Fibroblast of skin of scalp (primary cell): ENCODE measurements around the gene DIPK1A.

Source experiments
- DNase-seq: peaks from one replicate; pipeline ENCODE4 v3.0.0-alpha.2; 2013

DIPK1A gene

GRCh38 chr1:92874987-92875386 lies 86.3 kb downstream of the DIPK1A start:
- no peak for DNase-seq

GRCh38 chr1:92872719-92873118 lies 88.5 kb downstream of the DIPK1A start:
- DNase-seq: no peak

- DNase-seq: no peak
These were observed 90.7 kb downstream of the DIPK1A start for GRCh38 chr1:92870591-92870990.

DNA sequence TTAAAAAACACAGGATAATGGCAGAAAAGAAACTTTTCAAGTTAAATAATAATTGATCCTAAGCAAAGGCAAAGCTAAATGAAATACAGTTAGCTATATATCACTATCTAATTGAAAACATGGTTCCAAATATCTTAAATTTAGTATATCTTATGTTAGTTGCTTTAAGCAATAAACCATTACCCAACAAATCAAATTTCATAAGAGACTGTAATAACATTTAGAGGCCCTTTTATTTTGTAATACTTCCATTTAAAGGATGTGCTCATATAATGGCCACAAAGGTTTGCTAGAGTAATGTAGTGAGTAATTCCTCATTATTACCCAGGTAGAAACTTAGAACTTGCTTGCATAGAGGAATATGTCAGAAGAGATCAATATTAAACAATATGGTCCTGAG lies 97.1 kb downstream of the DIPK1A start:
- DNase-seq: no peak

DNA sequence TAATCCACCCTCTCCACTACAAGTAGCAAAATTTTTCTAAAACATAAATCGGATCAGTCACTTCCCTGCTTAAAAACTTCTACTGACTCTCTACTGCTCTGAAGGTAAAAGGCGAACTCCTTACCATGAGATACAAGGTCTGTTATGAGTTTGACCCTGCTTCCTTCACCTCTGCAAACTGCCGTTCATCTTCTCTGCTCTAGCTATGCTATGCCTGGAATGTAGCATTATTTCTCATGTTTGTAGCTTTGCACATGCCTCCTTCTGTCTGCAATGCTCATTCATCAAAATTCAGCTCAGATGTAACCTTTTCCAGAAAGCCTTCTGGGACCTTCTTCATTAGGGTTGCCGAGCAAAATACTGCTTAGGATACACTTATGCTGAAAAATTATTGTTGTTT lies 98.7 kb downstream of the DIPK1A start:
- peak; percentile 23 for DNase-seq

DNA sequence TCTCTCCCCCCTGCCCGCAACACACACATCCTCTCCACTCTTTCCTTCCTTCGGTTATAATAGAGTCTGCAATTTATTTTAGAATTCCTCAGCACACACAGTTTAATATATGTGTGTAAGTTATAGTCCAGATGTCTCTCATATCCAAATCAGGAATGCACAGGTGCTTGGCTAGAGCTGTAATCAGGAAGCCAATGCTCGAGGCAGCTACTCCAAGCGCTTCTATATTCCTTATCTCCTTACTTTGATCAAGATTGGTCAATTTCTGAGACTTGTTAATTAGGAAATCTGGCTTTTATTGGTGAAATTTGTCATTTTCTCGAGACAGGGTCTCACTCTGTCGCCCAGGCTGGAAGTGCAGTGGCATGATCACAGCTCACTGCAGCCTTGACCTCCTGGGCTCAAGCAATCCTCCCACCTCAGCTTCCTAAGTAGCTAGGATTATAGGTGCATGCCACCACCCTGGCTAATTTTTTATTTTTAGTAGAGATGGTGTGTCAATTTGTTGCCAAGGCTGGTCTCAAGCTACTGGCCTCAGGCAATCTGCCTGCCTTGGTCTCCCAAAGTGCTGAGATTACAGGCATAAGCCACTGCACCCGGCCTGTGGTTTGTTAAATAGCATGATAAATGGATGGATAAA lies 101.7 kb downstream of the DIPK1A start:
- DNase-seq: no peak

GRCh38 chr1:92858564-92859399 lies 102.5 kb downstream of the DIPK1A start:
- DNase-seq: peak; percentile 84

GRCh38 chr1:92857817-92858216 lies 103.4 kb downstream of the DIPK1A start:
- no peak for DNase-seq

- no peak for DNase-seq
These were observed 106.0 kb downstream of the DIPK1A start for GRCh38 chr1:92855236-92855635.

- no peak for DNase-seq
These were observed 107.0 kb downstream of the DIPK1A start for GRCh38 chr1:92854101-92854785.

DNA sequence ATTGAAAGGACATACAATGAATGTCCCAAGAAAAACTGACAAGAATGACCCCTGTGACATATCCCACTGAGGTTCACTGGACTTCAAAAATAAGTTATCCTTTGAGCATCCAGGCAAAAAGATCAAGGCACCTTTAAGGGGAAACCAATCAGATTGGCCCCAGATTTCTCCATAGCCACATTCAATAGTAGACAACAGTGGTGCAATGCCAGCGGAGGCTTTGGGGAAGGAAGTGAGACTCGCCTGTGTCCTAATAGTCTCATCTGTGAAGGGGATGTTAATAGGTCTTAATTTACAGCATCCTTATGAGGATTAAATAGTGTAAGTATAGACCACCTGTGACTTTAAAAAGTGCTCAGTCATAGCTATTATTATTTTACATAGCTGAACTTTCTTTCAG lies 108.0 kb downstream of the DIPK1A start:
- DNase-seq: no peak

GRCh38 chr1:92851729-92852128 lies 109.5 kb downstream of the DIPK1A start:
- DNase-seq: no peak

- DNase-seq: no peak
These were observed 111.2 kb downstream of the DIPK1A start for GRCh38 chr1:92850019-92850418.

DNA sequence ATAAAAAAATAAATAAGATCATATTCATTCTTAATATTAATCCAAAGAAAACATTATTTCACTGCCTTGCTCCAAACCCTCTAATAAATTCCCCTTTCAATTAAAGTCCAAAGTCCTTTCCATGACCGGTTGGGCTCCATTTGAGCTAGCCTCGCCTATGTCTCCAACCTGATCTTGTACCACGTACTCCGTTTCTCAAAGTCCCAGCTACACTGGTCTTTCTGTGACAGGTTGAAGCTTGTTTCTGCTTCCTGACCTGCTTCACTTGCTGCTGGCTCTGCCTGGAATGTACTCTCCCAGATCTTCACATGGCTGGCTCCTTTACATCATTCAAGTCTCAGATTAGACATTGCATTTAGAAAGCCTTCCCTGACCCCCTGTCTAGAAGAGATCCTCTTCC lies 113.1 kb downstream of the DIPK1A start:
- DNase-seq: no peak

GRCh38 chr1:92845908-92846307 lies 115.4 kb downstream of the DIPK1A start:
- no peak for DNase-seq

GRCh38 chr1:92844439-92844838 lies 116.8 kb downstream of the DIPK1A start:
- no peak for DNase-seq

DNA sequence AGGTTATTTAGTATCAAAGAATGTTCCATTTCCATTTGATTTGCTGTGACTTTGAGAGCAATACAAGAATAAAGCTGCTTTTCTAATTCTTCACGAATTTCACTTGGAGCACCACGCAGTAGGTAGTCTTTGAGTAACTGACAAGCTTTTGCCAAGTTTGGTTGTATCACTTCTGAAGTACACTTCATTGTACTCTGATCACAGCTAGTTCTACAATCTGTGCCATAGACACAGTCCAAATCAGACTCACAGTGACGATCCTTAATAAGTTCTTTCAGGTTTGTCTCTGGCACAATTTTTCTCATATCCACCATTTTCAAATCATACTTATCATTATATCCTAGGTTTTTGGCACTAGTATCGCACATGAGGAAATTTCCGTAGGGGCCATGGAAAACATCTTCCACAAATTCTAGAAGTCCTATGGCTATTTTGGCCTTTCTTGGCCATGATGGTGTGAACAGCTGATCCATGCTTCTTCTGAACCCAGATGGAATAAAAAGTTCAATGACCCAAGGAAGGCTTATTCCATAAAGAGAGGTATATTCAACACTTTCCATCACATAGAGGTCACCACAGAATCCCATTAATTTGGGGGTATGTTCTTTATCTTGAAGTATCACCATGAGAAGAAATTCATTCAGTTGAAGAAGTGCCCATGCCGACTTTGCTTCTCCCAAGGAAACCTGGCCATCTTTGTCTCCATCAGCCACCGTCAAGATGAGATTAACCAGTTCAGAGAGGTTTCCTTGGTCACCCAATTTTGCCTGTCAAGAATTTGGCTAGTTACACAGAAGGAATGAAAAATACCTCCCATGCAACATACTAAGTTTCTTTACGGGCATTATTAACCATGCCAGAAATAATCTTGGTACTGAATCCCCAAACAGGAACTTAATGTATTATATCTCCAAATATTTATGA lies 117.6 kb downstream of the DIPK1A start:
- no peak for DNase-seq

DNA sequence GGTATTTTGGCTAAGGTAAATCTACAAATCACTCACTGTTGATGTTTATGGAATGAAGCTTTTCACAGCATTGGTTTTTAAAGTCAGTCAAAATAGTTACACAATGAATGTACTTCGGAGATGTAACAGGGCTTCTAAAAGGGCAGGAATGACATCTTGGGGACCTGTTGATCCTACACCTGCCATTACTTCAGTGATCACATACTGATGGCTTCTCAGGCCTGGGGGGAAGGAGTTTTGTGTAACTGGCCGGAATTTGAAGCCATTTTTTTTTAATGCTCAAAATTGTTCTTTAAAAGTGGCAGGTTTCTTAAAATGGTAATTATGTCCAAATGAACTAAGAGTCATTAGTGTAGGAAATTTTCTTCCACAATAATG lies 118.2 kb downstream of the DIPK1A start:
- no peak for DNase-seq

DNA sequence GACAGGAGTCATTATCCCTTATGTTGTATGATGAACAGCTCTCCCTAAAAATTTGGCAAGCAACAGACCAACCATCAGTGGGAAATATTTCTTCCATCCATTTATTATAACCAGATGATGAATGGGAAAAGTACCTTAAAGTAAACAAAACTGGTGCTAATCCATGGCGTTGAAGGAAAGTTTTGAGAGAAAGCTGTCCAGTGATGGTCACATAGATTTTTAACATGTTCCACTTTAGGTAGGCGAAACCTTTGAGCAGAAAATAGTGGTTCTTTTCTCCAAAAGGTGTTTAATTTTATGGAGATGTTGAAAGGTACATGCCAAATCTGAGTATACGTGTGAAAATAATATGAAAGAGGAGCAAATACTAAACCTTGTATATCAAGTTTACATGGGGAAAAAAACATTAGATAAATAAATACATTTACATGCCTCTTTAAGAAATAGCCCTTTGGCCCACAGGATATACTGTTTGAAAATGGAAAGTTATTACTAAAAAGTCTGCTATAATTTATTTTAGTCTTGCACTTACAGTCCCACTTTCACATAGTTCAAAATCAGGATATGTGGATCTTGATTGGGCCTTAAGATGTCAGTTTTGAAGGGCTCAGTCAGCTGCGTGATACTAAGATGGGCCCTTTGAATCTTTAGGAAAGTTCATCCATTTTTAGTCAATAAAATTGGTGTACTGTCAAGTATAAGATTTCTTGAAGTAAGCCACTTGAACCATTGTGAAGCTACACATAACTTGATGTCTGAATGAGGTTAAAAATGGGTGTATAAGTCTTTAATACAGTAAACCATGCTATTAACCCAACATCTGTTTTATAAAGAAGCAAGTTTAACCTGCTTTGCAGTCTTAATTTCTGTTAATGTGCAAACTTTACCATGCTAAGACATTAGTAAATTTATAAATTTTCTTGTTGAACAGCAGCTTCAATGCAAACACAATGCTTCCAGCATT lies 118.9 kb downstream of the DIPK1A start:
- DNase-seq: no peak

DNA sequence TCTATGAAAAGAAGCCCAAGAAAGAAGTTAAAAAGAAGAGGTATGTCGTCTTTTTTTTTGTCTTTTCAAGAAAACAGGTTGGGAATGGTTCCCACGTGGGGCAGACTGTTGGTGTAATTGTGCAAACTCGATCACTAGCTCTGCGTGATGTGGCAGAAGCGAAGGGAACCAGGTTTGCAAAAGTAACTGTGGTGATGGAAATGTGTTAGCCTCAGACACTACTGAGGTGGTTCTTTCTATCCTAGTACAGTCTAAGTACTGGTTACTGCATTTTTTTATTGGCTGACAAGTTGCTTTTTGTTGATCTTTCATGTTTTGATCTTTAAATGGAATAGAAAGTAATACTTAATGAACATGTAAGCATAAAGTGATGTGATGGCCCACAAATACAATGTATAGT lies 120.7 kb downstream of the DIPK1A start:
- DNase-seq: no peak

- no peak for DNase-seq
These were observed 121.8 kb downstream of the DIPK1A start for GRCh38 chr1:92839442-92839841.
